Measurements from ENCODE around the gene TBC1D10B.

- TF ChIP-seq TAF1 (IDR thresholded peaks at IDR 0.05; ENCODE audit: low read depth) (no peak), MAX (IDR thresholded peaks at IDR 0.05) (no peak), REST (IDR thresholded peaks at IDR 0.05; ENCODE audit: low read depth) (no peak), FOXM1 (IDR thresholded peaks at IDR 0.05; ENCODE audit: borderline replicate concordance, low read depth) (no peak)
Measured at GRCh38 chr16:30359871-30360170, 10.5 kb downstream of the TBC1D10B start.

Measured in Ishikawa (cell line).